Mesodermal cell (in vitro differentiated cells): ENCODE data around the gene ENOX2.

ENCODE experiments used
- H3K27ac ChIP-seq: 2 replicates; pipeline ENCODE4 v1.7.0; 2013; ENCODE audit warnings: mild to moderate bottlenecking, low read depth, low read length, moderate library complexity; ENCODE audit not compliant: severe bottlenecking
- H3K36me3 ChIP-seq: 2 replicates; pipeline ENCODE4 v1.7.1; 2013; ENCODE audit warnings: mild to moderate bottlenecking, low read length, moderate library complexity; ENCODE audit not compliant: control insufficient read depth, insufficient read depth
- H3K4me1 ChIP-seq: one replicate; pipeline ENCODE4 v1.7.1; 2013; ENCODE audit warnings: mild to moderate bottlenecking, low read length; ENCODE audit not compliant: insufficient read depth, control insufficient read depth, poor library complexity, severe bottlenecking
- H3K4me3 ChIP-seq: 2 replicates; pipeline ENCODE4 v1.7.0; 2013; ENCODE audit warnings: low read length, control low read depth, mild to moderate bottlenecking; ENCODE audit not compliant: insufficient read depth, poor library complexity, severe bottlenecking; ENCODE audit errors: extremely low read depth
- H3K9me3 ChIP-seq: 2 replicates; pipeline ENCODE4 v1.7.1; 2013; ENCODE audit warnings: mild to moderate bottlenecking, low read length, moderate library complexity; ENCODE audit not compliant: control insufficient read depth
- whole genome bisulfite sequencing, 2 experiments: methylation state at CpG; one replicate each; pipeline ENCODE4 v1.1.5; 2013; ENCODE audit warnings: missing lambda C conversion rate in 2 of 2; ENCODE audit not compliant: insufficient coverage in 2 of 2; 5-methylcytosine and 5-hydroxymethylcytosine counted together

The ENOX2 gene

GRCh38 chrX:130909469-130910136 is 6.6 kb upstream of the ENOX2 start:
- Histone ChIP-seq H3K4me3 (no peak overlapping the region), H3K27ac (no peak overlapping the region), H3K4me1 (no peaks in the 10 kb centered on the region), H3K9me3 (no peaks in the 10 kb centered on the region), H3K36me3 (no peaks in the 10 kb centered on the region)
- 100% methylated on average over 1 of the region's 2 CpGs for WGBS, 2 experiments

DNA sequence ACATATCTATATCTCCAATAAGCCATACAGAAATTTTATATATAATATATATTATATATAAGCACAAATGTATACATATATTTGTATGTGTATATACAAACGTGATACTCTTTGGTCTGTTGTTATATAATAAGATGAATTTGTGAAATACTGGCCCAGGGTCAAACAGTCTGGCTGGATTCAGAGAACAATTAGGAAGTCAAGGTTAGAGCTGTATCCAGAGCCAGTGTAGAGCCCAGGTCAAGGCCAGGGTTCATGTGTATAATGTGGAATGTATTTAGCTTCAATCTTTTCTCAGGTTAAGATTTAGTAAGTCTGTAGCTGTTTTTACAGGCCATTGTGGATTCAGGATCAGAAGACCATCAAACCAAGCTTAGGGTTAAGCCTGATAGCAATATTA is 3.8 kb upstream of the ENOX2 start:
- Histone ChIP-seq H3K36me3 (no peaks in the 10 kb centered on the region), H3K4me3 (no peak overlapping the region), H3K4me1 (no peaks in the 10 kb centered on the region), H3K9me3 (no peaks in the 10 kb centered on the region), H3K27ac (no peak overlapping the region)
- 100% methylated on average over 1 of the region's 1 CpG; no CpG with 5 or more reads in 1 of the 2 experiments for WGBS, 2 experiments

DNA sequence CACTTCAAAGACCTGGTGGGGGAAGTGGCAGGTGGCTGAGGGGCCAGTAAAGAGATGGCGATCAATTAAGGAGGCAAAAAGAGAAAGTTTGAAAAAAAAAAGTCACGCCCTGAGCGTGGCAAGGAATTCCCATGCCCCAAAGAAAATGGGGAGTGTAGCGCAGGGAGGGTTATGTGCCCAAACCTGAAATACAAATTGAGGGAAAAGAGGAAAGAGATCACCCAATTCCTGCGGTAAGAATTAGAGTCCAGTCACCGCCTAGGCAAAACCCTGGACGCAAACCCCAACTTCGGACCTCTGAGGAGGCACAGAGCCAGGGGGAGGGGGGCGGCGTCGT is 595 bp downstream of the ENOX2 start:
- H3K4me3 ChIP-seq, result peak overlapping the region; percentile 52
- 0% methylated on average over 1 to 2 of the region's 11 CpGs for WGBS, 2 experiments
- H3K27ac ChIP-seq, result peak overlapping the region; percentile 41
- H3K9me3 ChIP-seq, result no peaks in the 10 kb centered on the region
- no peaks in the 10 kb centered on the region for H3K4me1 ChIP-seq
- H3K36me3 ChIP-seq, result no peaks in the 10 kb centered on the region

DNA sequence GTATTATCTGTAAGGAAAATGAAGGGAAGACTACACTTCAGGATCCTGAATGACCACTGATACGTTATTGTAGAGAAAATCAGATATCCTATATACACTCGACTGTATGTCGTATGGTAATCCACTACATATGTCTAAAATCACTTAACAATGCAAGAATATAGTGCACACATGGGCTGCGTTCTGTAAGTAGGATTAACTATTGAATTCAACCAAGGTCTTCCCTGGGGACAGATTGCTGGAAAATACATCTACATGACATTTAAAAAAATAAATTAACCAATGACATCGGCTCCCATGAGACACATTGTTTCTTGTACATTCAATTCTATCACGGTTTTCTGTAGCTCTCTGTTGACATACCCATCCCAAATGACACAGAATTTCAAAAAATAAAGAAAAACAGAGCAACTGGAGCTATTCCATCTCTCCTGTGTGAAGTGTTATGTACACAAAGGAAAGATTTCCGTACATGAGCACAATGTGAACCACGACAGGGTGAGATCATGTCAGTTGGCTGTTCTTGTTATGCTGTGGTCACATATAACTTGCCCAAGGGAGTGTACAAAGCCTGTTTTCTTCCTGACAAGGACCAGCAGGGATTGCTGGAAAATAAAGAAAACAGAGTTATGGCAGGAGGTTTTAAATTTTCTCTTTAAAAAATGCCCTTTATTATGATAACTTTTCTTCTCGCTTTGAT is 6.1 kb downstream of the ENOX2 start:
- Histone ChIP-seq H3K27ac (no peak overlapping the region), H3K9me3 (no peaks in the 10 kb centered on the region), H3K36me3 (no peaks in the 10 kb centered on the region), H3K4me3 (no peak overlapping the region), H3K4me1 (no peaks in the 10 kb centered on the region)
- WGBS, 2 experiments, result 88% methylated on average over 2 of the region's 9 CpGs; no CpG with 5 or more reads in 1 of the 2 experiments

- Histone ChIP-seq H3K4me1 (no peaks in the 10 kb centered on the region), H3K4me3 (no peak overlapping the region), H3K27ac (peak overlapping the region; percentile 23), H3K9me3 (no peaks in the 10 kb centered on the region), H3K36me3 (no peaks in the 10 kb centered on the region)
- no CpG with 5 or more reads among the region's 1 CpG for WGBS, 2 experiments
Observed at GRCh38 chrX:130896026-130896425, 7.0 kb downstream of the ENOX2 start.

DNA sequence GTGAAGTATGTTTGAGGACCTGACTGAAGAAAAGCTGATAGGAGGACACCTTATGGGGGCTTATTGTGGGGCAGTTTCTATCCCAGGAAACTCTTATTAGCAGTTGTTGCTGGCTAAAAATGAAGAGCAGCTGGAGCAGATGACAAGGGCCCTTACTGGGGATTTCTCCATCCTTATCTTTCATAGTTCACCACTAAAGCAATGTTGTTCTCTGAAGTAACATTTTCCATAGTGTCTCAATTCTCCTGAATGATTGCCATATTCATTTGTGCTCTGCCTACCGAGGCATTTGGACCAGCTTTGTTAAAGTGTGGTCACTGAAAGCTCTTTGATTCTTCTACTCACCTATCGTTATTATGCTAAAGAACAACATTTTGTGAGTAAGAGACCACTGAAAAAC is 7.7 kb downstream of the ENOX2 start:
- no peaks in the 10 kb centered on the region for H3K9me3 ChIP-seq
- WGBS, 2 experiments, result no CpG with 5 or more reads among the region's 2 CpGs
- H3K4me1 ChIP-seq, result no peaks in the 10 kb centered on the region
- H3K27ac ChIP-seq, result no peak overlapping the region
- no peaks in the 10 kb centered on the region for H3K36me3 ChIP-seq
- no peak overlapping the region for H3K4me3 ChIP-seq

DNA sequence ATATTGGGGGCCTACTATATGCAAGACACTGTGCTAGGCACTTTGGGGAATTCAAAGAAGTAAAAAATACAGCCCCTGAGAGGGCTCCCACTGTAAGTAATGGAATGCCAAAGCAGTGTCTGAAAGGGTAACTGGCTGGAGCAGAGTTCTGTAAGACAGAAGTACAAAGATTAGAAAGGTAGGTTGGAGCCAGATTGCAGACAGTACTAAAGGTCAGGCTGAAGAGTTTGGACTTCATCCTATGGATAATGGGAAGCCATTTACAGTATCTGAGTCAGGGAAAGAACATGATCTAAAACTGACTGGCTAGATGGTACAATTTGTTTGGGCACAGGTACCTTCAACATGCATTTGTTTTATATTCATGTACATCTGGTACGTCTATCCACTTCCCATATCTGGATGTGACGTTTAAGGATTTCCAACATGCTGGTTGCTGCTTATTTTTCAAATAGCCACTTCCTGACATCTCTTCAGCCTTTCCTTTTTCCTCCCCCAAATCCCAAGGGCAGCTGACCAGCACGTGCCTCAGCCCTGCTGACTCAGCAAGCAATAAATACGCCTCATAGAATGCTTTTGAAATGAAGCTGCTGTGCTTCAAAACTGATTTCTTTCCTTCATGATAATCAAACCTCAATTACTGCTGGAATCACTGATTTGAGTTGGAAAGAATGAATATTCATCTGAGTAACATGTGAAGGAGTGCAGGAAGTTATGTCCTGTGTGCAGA is 9.5 kb downstream of the ENOX2 start:
- H3K4me3 ChIP-seq, result no peak overlapping the region
- WGBS, 2 experiments, result 60 to 100% methylated on average over 1 to 2 of the region's 4 CpGs
- H3K36me3 ChIP-seq, result no peaks in the 10 kb centered on the region
- H3K9me3 ChIP-seq, result no peaks in the 10 kb centered on the region
- H3K4me1 ChIP-seq, result no peaks in the 10 kb centered on the region
- no peak overlapping the region for H3K27ac ChIP-seq

DNA sequence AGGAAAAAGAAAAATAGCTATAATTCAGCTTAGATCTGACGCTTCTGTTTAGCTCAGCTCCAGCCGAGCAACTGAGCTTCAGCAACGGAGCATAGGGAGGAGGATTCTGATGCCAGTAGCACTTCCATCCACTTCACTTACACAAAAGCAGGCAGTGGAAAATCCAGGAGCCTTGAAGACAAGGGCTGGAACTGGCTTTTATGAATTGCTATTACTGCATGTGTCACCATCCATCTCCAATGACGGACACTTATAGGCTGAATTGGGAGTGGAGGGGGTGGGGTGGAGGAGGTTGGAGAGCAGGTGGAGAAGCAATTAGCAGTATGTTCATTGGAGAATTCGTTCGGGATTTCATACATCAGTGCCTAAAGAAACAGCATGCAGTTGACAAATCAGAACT is 15.6 kb downstream of the ENOX2 start:
- H3K4me3 ChIP-seq, result no peak overlapping the region

DNA sequence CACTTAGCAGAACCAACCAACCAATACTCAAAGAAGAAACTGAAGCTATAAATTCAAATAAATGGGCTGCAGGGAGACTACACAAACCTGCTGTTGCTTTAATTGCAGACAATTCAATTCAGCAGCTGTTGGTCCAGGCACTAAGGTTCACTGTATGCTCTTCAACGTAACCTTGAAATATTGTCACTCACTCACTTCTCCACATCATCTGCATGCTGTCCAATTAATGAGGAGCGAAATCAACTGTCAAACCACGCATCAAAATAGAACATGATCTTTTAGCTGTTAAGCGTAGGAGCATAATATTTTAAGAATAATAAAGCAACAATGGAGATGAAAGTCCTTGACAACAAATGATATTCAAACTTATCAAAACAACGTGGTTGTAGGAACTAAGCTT is 17.0 kb downstream of the ENOX2 start:
- no peak overlapping the region for H3K4me3 ChIP-seq
- no peaks in the 10 kb centered on the region for H3K36me3 ChIP-seq
- no CpG with 5 or more reads among the region's 5 CpGs for WGBS, 2 experiments
- H3K27ac ChIP-seq, result no peak overlapping the region
- H3K4me1 ChIP-seq, result no peaks in the 10 kb centered on the region
- H3K9me3 ChIP-seq, result no peaks in the 10 kb centered on the region

More for the DNA sequence above, 15.6 kb downstream of the ENOX2 start:
- H3K9me3 ChIP-seq, result no peaks in the 10 kb centered on the region
- H3K36me3 ChIP-seq, result no peaks in the 10 kb centered on the region
- H3K4me1 ChIP-seq, result no peaks in the 10 kb centered on the region
- no peak overlapping the region for H3K27ac ChIP-seq
- WGBS, 2 experiments, result 80 to 100% methylated on average over 1 to 2 of the region's 6 CpGs

DNA sequence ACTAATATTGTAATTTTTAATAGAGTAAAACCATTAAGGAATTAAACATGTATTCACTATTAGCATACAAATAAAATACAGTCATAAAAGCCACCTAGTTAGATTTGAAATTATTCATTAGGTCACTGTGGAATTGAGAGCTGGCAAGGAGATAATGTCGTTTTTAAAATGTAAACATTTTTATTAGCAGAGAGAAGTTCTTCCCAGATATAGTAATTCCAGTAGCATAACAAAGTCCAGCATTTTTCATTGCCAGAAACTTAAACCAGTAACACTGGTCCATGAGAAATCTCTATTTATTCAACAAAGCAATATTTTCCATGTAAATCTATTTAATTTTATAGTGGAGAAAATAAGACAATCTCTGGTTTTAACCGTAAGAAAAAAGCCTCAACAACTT is 17.5 kb downstream of the ENOX2 start:
- Histone ChIP-seq H3K4me3 (no peak overlapping the region), H3K4me1 (no peaks in the 10 kb centered on the region), H3K36me3 (no peaks in the 10 kb centered on the region), H3K9me3 (no peaks in the 10 kb centered on the region), H3K27ac (no peak overlapping the region)
- no CpG with 5 or more reads among the region's 2 CpGs for WGBS, 2 experiments

GRCh38 chrX:130884627-130885026 is 18.4 kb downstream of the ENOX2 start:
- Histone ChIP-seq H3K36me3 (no peaks in the 10 kb centered on the region), H3K9me3 (no peaks in the 10 kb centered on the region), H3K4me3 (no peak overlapping the region), H3K27ac (no peak overlapping the region), H3K4me1 (no peaks in the 10 kb centered on the region)
